Thyroid gland (tissue), 4 donors: Measurements from ENCODE around the gene TANC1. TPM values are rescaled to one million over a fixed set of nuclear protein-coding genes. Genes with fewer than 3 reads are reported as not detected.

Source experiments
- DNase-seq, 2 donors: peaks; one replicate each; pipeline ENCODE4 v3.0.0-alpha.2; 2019
- H3K27ac ChIP-seq, 3 donors: fragments of 200-600 bp; sonication (generic); 1 replicate in 2 of 3; 2 replicates in 1 of 3; pipeline ENCODE4 v1.5.1; 2016 to 2019; ENCODE audit warnings: mild to moderate bottlenecking in 1 of 3, moderate library complexity in 1 of 3
- H3K27me3 ChIP-seq: fragments of 200-600 bp; sonication (generic); one replicate; pipeline ENCODE4 v1.5.1; 2019
- H3K36me3 ChIP-seq, 2 donors: fragments of 200-600 bp; sonication (generic); one replicate each; pipeline ENCODE4 v1.5.1; 2016 to 2019
- H3K4me1 ChIP-seq, 2 donors: fragments of 200-600 bp; sonication (generic); one replicate each; pipeline ENCODE4 v1.5.1; 2017 to 2019
- H3K4me3 ChIP-seq, 3 donors: fragments of 200-600 bp; sonication (generic); replicated peaks in 1 of 3; 1 replicate in 2 of 3; 2 replicates in 1 of 3; pipeline ENCODE4 v1.5.1; 2016; ENCODE audit warnings: mild to moderate bottlenecking in 1 of 3
- H3K9me3 ChIP-seq: fragments of 200-600 bp; sonication (generic); one replicate; pipeline ENCODE4 v1.5.1; 2017
- POLR2A ChIP-seq, 2 donors: fragments of 450-650 bp; IDR thresholded peaks; one replicate each; pipeline ENCODE4 v1.6.1; 2017; ENCODE audit warnings: antibody characterized with exemption in 2 of 2, mild to moderate bottlenecking in 2 of 2, moderate library complexity in 1 of 2
- WGBS, 2 donors: methylation state at CpG; one replicate each; pipeline ENCODE4 v1.1.5; 2017; 5-methylcytosine and 5-hydroxymethylcytosine counted together
- intact Hi-C: fragments of 100-400 bp; cut with DNase I; formaldehyde crosslinking; loops from one replicate; pipeline ENCODE4 v1.15.1; 2023
- total RNA-seq, 4 donors: library from RNA; depleted of rRNA; stranded (reverse); fragments of >200 nt; gene quantifications; one replicate each; pipeline ENCODE4 v1.2.3, GENCODE V29; 2016
- TF ChIP-seq, protein P1 (sequence below), 6 experiments: fragments of 200-600 bp in 3 of 6; fragments of 450-650 bp in 3 of 6; sonication (generic) in 3 of 6; IDR thresholded peaks; one replicate each; pipeline ENCODE4 v1.5.1; 2016 to 2019; ENCODE audit warnings: antibody characterized with exemption in 6 of 6, mild to moderate bottlenecking in 2 of 6, inconsistent platforms in 1 of 6, moderate library complexity in 1 of 6

The TANC1 gene
- total RNA-seq, 4 donors from 2014 or later: 51.1 to 93.8 (median 63.6) TPM

GRCh38 chr2:159054985-159055384 is 86.5 kb downstream of the TANC1 start:
- WGBS, 2 donors: 90 to 91% methylated on average over 4 of the region's 4 CpGs
- peaks cover 11 to 32% of the 10 kb centered on the region in 2 donors for H3K4me1 ChIP-seq
- H3K9me3 ChIP-seq: no peaks in the 10 kb centered on the region
- no peaks in the 10 kb centered on the region for H3K27me3 ChIP-seq
- no peak for DNase-seq
- TF ChIP-seq, protein P1, sequence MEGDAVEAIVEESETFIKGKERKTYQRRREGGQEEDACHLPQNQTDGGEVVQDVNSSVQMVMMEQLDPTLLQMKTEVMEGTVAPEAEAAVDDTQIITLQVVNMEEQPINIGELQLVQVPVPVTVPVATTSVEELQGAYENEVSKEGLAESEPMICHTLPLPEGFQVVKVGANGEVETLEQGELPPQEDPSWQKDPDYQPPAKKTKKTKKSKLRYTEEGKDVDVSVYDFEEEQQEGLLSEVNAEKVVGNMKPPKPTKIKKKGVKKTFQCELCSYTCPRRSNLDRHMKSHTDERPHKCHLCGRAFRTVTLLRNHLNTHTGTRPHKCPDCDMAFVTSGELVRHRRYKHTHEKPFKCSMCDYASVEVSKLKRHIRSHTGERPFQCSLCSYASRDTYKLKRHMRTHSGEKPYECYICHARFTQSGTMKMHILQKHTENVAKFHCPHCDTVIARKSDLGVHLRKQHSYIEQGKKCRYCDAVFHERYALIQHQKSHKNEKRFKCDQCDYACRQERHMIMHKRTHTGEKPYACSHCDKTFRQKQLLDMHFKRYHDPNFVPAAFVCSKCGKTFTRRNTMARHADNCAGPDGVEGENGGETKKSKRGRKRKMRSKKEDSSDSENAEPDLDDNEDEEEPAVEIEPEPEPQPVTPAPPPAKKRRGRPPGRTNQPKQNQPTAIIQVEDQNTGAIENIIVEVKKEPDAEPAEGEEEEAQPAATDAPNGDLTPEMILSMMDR (IDR thresholded peaks at IDR 0.05): no peak
- no peak for TF ChIP-seq POLR2A (IDR thresholded peaks at IDR 0.05)
- no peaks in the 10 kb centered on the region for H3K36me3 ChIP-seq
- H3K27ac ChIP-seq: no peak overlapping the region
- intact Hi-C loops: no loop called here
- no peak overlapping the region for H3K4me3 ChIP-seq

DNA sequence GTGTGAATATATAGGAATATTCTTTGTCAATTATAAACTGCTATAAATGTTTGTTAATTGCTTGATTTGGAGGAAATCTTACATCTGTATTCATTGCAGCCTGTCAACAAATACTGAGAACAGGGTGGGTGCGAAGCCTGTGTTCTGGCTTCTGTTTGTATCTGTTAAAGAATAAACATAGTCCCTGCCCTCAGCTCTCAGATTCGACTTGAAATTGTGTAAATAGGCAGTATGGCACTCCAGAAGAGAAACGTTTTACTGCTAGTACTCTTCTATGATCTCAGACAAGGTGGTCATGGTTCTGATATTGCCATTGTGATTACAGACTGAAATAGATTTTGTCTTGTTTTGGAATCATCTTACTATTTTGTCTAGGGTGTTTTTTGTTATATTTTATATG is 92.1 kb downstream of the TANC1 start:
- 68 to 79% methylated on average over 3 of the region's 3 CpGs for WGBS, 2 donors

GRCh38 chr2:159063677-159064076 is 95.2 kb downstream of the TANC1 start:
- intact Hi-C loops: no loop called here
- no peak for DNase-seq
- no peaks in the 10 kb centered on the region for H3K9me3 ChIP-seq
- H3K36me3 ChIP-seq: no peaks in the 10 kb centered on the region
- no peaks in the 10 kb centered on the region for H3K27me3 ChIP-seq
- peaks cover 38 to 48% of the 10 kb centered on the region in 2 donors for H3K4me1 ChIP-seq
- no peak overlapping the region for H3K4me3 ChIP-seq
- peak overlapping the region in 2 of 3 donors; percentile 82 to 88 for H3K27ac ChIP-seq
- no peak for TF ChIP-seq POLR2A (IDR thresholded peaks at IDR 0.05)
- TF ChIP-seq, protein P1 (IDR thresholded peaks at IDR 0.05): no peak
- 94 to 95% methylated on average over 4 of the region's 4 CpGs for whole genome bisulfite sequencing, 2 donors

More for the DNA sequence above, 92.1 kb downstream of the TANC1 start:
- H3K4me3 ChIP-seq: no peak overlapping the region
- no peak overlapping the region for H3K27ac ChIP-seq
- H3K27me3 ChIP-seq: no peaks in the 10 kb centered on the region
- no peaks in the 10 kb centered on the region for H3K9me3 ChIP-seq
- intact Hi-C loops: no loop called here
- no peak for DNase-seq
- no peaks in the 10 kb centered on the region for H3K36me3 ChIP-seq
- TF ChIP-seq POLR2A (IDR thresholded peaks at IDR 0.05): no peak
- TF ChIP-seq, protein P1 (IDR thresholded peaks at IDR 0.05): no peak
- H3K4me1 ChIP-seq: peaks cover 23 to 26% of the 10 kb centered on the region in 2 donors

DNA sequence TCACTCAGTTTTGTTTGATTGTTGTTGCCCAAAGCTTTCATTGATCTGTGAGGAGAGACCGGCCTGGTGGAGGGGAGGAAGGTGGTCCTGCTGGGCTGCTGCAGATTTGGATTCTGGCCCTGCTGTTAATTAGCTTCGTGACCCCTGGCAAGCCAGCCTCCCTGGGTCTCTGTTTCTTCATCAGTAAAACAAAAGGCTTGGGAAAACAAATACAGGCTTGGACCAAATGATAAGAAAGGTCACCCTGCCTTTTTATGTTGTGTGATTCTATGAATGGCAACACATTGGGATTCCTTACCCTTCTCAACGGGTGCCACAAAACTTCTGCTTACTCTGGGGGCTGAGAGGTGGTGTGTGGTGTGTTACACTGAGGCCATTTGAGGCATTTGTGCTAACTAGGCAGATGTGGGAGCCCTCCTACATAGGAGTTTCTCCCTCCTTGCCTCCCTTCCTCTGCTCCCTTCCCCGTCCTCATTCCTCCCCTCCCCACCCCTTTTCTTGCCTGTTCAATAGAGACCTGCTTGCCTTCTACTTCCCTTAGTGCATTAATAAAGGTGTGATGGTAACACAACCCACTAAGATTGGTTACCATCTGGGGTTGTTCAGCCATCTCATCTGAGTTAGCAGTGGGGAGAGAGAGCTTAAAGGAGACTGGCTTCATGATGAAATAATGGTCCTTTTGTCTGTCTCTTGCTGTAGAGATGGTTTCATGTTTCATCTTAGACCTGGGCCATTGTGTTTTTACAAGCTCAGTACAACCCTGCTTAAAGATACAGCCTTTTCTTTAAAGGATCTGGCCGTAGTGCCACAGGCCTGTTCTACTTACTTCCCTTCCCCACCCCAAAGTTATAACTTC is 96.2 kb downstream of the TANC1 start:
- 61 to 69% methylated on average over 5 of the region's 5 CpGs for WGBS, 2 donors
- H3K36me3 ChIP-seq: no peaks in the 10 kb centered on the region
- intact Hi-C loops: no loop called here
- DNase-seq: no peak
- H3K4me1 ChIP-seq: peaks cover 46 to 58% of the 10 kb centered on the region in 2 donors
- TF ChIP-seq, protein P1 (IDR thresholded peaks at IDR 0.05): no peak
- no peak for TF ChIP-seq POLR2A (IDR thresholded peaks at IDR 0.05)
- H3K27ac ChIP-seq: peak overlapping the region; percentile 20 to 88 (median 82)
- H3K27me3 ChIP-seq: no peaks in the 10 kb centered on the region
- H3K4me3 ChIP-seq: no peak overlapping the region
- H3K9me3 ChIP-seq: no peaks in the 10 kb centered on the region

GRCh38 chr2:159065313-159065712 is 96.9 kb downstream of the TANC1 start:
- no peaks in the 10 kb centered on the region for H3K9me3 ChIP-seq
- WGBS, 2 donors: 65 to 67% methylated on average over 1 of the region's 1 CpG
- H3K4me1 ChIP-seq: peaks cover 52 to 64% of the 10 kb centered on the region in 2 donors
- H3K36me3 ChIP-seq: no peaks in the 10 kb centered on the region
- intact Hi-C loops: no loop called here
- no peak overlapping the region for H3K4me3 ChIP-seq
- no peak for TF ChIP-seq POLR2A (IDR thresholded peaks at IDR 0.05)
- TF ChIP-seq, protein P1 (IDR thresholded peaks at IDR 0.05): no peak
- H3K27me3 ChIP-seq: no peaks in the 10 kb centered on the region
- H3K27ac ChIP-seq: peak overlapping the region; percentile 20 to 88 (median 82)
- no peak for DNase-seq
